Left lung (tissue), 10 donors: ENCODE measurements around the gene ZNF770. TPM values are rescaled to one million over a fixed set of nuclear protein-coding genes. Genes with fewer than 3 reads are reported as not detected.

ENCODE experiments used
- ATAC-seq: fragments of 200-7000 bp; cut with Tn5 transposase; one replicate; pipeline ENCODE4 v1.9.1; 2020; ENCODE audit warnings: moderate library complexity
- DNase-seq, 4 donors: peaks; one replicate each; pipeline ENCODE4 v3.0.0-alpha.2; 2013 to 2020
- H3K27ac ChIP-seq, 2 donors: fragments of 200-600 bp; sonication (generic) in 1 of 2; one replicate each; pipeline versions ENCODE4 v1.5.0 to v1.8.0; 2020 to 2021
- H3K27me3 ChIP-seq, 2 donors: fragments of 200-600 bp; sonication (generic) in 1 of 2; one replicate each; pipeline versions ENCODE4 v1.5.0 to v1.8.0; 2020 to 2021
- H3K36me3 ChIP-seq, 2 donors: fragments of 200-600 bp; sonication (generic) in 1 of 2; one replicate each; pipeline versions ENCODE4 v1.5.0 to v1.8.0; 2020 to 2021
- H3K4me1 ChIP-seq, 2 donors: fragments of 200-600 bp; one replicate each; pipeline ENCODE4 v1.8.0; 2021
- H3K4me3 ChIP-seq, 2 donors: fragments of 200-600 bp; sonication (generic) in 1 of 2; one replicate each; pipeline versions ENCODE4 v1.5.0 to v1.8.0; 2020 to 2021; ENCODE audit warnings: mild to moderate bottlenecking in 1 of 2
- H3K9me3 ChIP-seq, 2 donors: fragments of 200-600 bp; sonication (generic) in 1 of 2; one replicate each; pipeline versions ENCODE4 v1.5.0 to v1.8.0; 2020 to 2021
- intact Hi-C, 2 donors: fragments of 100-400 bp; cut with DNase I; formaldehyde crosslinking; loops; one replicate each; pipeline versions ENCODE4 v1.11.2 to v1.14.2; 2022
- polyA plus RNA-seq, 6 donors: library from polyadenylated mRNA; unstranded; fragments of 120-200 nt; gene quantifications; one replicate each; pipeline ENCODE4 v1.2.1, GENCODE V29; 2013; ENCODE audit not compliant: insufficient read length in 6 of 6
- total RNA-seq, 2 donors: library from RNA; stranded (reverse); fragmentation: NEBNext Ultra II Directional; extraction: Animal tissue kit (Norgen Biotek cat#: 25700); gene quantifications; one replicate each; pipeline ENCODE4 v1.2.1, GENCODE V29; 2021
- TF ChIP-seq, protein P1 (sequence below), 2 donors: fragments of 200-600 bp; sonication (generic) in 1 of 2; IDR thresholded peaks; one replicate each; pipeline versions ENCODE4 v1.5.0 to v1.8.0; 2021; ENCODE audit warnings: antibody characterized with exemption in 2 of 2
- donor health status: DM: no; HTN: yes; CAD: no.
- donor health status: DM: no; HTN: no; CAD: no.

ZNF770 gene
- total and polyA plus RNA-seq, 8 donors, result 25.4 to 46.5 (median 39.1) TPM

DNA sequence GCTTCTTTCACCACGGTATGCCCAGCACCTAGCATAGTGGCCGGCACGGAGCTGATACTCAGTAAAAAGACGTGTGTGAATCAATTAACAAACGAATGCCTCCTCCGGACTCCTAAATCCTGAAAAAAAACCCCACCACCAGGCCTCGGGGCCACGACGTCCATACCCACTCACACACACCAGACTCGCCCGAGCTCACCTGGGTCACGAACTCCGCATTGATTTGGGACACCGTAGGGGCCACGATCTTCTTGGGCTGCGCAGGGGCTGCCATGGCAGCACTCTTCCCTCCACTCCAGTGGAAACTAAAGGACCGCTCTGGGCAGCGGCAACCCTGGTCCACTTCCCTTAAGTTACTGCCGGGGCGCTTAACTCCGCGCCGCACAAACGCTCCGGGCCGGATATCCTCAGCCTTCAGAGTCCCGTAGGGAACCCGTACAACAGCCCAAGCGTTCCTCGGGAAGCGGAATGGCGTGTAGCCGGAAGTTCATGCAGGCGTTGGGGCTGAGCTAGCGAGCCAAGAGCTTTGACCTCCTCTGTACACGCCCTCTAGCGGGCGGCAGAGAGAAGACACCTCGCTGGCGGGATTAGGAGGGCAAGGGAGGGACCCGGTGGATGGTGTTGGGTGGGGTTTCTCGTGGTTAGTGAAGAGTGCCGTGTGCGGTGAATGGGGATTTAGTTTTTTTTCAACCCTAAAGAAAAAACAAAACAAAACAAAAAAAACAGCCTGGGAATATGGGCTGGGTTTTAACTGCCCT lies 18.6 kb downstream of the ZNF770 start, which contains the start of gene AQR:
AQR (minus strand) TSS at position 403 of the 758 bp plus-strand sequence; CDS start at position 274, 129 bp downstream.
- H3K27me3 ChIP-seq, result no peaks in the 10 kb centered on the region
- H3K4me3 ChIP-seq, result peak within 1 kb of the TSS; percentile 91 to 93
- peaks cover 6 to 35% of the 10 kb centered on the region in 2 donors for H3K4me1 ChIP-seq
- peak within 1 kb of the TSS; percentile 76 to 88 for H3K27ac ChIP-seq
- intact Hi-C loops, result no loop called here
- TF ChIP-seq, protein P1, sequence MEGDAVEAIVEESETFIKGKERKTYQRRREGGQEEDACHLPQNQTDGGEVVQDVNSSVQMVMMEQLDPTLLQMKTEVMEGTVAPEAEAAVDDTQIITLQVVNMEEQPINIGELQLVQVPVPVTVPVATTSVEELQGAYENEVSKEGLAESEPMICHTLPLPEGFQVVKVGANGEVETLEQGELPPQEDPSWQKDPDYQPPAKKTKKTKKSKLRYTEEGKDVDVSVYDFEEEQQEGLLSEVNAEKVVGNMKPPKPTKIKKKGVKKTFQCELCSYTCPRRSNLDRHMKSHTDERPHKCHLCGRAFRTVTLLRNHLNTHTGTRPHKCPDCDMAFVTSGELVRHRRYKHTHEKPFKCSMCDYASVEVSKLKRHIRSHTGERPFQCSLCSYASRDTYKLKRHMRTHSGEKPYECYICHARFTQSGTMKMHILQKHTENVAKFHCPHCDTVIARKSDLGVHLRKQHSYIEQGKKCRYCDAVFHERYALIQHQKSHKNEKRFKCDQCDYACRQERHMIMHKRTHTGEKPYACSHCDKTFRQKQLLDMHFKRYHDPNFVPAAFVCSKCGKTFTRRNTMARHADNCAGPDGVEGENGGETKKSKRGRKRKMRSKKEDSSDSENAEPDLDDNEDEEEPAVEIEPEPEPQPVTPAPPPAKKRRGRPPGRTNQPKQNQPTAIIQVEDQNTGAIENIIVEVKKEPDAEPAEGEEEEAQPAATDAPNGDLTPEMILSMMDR (IDR thresholded peaks at IDR 0.05), result peak; percentile 86 to 90
- H3K9me3 ChIP-seq, result no peaks in the 10 kb centered on the region
- peaks cover 0 to 2% of the 10 kb centered on the region in 2 donors for H3K36me3 ChIP-seq
- ATAC-seq (peak; percentile 100), DNase-seq (peak; percentile 92 to 98 (median 96))

DNA sequence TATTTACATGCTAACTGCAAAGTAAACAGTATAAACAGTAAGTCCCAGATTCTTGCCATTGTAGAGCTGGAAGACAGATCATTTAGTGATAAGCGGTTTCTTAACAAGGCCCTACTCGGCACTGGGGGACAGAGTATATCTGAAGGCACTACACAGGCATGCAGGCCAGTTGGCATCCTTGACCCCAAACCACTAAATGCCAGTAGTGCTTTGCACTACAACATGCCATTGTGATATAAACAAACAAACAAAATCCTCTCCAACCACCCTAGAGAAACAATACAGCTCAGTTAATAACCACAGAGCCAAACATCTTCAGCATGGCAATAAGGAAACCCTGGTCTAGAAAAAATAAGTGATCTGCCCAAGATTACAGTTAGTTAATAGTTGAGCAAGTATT lies 23.8 kb downstream of the ZNF770 start:
- TF ChIP-seq, protein P1 (IDR thresholded peaks at IDR 0.05), result no peak
- Histone ChIP-seq H3K27me3 (no peaks in the 10 kb centered on the region), H3K27ac (no peak overlapping the region), H3K36me3 (peaks cover 0 to 49% of the 10 kb centered on the region in 2 donors), H3K4me1 (peaks cover 6 to 35% of the 10 kb centered on the region in 2 donors), H3K4me3 (no peak overlapping the region), H3K9me3 (no peaks in the 10 kb centered on the region)
- no peak for ATAC-seq
- intact Hi-C loops, result no loop called here
- no peak for DNase-seq

DNA sequence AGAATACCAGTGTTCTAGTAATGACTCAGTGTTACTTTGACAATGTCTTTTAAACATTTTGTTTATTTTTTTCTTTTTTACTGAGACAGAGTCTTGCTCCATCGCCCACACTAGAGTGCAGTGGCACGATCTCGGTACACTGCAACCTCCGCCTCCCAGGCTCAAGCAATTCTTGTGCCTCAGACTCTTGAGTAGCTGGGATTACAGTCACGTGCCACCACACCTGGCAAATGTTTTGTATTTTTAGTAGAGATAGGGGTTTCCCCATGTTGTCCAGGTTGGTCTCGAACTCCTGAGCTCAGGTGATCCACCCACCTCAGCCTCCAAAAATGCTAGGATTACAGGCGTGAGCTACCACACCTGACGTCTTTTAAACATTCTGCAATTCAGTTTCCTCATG lies 34.2 kb downstream of the ZNF770 start:
- H3K4me1 ChIP-seq, result no peaks in the 10 kb centered on the region
- no peak overlapping the region for H3K4me3 ChIP-seq
- no peaks in the 10 kb centered on the region for H3K9me3 ChIP-seq
- ATAC-seq (no peak), DNase-seq (no peak)
- H3K27ac ChIP-seq, result no peak overlapping the region
- H3K36me3 ChIP-seq, result peaks cover 0 to 48% of the 10 kb centered on the region in 2 donors
- TF ChIP-seq, protein P1 (IDR thresholded peaks at IDR 0.05), result no peak
- no peaks in the 10 kb centered on the region for H3K27me3 ChIP-seq
- intact Hi-C loops, result no loop called here

DNA sequence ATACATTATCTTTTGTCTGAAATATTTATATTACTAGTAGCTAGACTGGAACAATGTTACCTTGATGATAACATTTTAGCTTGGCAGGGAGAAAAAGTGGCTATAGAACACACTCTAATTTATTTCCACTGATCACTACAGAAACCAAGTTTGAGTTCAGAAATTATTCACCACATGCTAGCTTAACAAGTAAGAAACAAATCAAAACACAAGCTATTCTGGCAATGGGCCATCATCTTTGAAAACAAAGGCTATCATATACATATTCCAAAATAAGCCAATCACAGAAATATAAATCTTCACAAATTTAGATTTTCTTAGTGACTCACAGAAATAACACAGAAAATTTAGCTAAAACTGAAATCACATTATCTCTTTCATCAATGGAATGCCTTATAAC lies 35.6 kb downstream of the ZNF770 start:
- no peaks in the 10 kb centered on the region for H3K4me1 ChIP-seq
- H3K9me3 ChIP-seq, result no peaks in the 10 kb centered on the region
- no peaks in the 10 kb centered on the region for H3K27me3 ChIP-seq
- H3K4me3 ChIP-seq, result no peak overlapping the region
- intact Hi-C loops, result no loop called here
- H3K27ac ChIP-seq, result no peak overlapping the region
- peaks cover 0 to 52% of the 10 kb centered on the region in 2 donors for H3K36me3 ChIP-seq
- no peak for ATAC-seq
- DNase-seq, result no peak
- TF ChIP-seq, protein P1 (IDR thresholded peaks at IDR 0.05), result no peak

DNA sequence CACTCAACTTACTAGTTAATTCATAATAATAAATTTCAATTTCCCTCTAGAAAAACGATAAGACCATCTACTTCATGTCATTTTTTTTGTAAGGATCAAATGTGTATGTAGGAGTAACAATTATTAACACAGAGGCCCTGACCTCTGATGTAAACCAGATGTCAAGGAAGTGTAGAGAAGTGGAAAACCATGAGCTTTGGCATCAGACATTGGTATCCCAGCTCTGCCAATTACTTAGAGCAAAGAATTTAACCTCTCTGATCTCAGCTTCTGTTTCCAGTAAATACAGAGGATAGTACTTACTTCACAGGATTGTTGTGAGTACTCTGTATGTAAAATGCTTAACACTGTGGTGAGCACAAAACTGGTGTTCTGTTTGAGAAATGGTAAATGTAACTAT lies 36.1 kb downstream of the ZNF770 start:
- ATAC-seq (no peak), DNase-seq (no peak)
- Histone ChIP-seq H3K36me3 (peaks cover 0 to 50% of the 10 kb centered on the region in 2 donors), H3K9me3 (no peaks in the 10 kb centered on the region), H3K27ac (no peak overlapping the region), H3K4me1 (no peaks in the 10 kb centered on the region), H3K27me3 (no peaks in the 10 kb centered on the region), H3K4me3 (no peak overlapping the region)
- intact Hi-C loops, result no loop called here
- TF ChIP-seq, protein P1 (IDR thresholded peaks at IDR 0.05), result no peak
